ENCODE measurements around the gene TEK.
"Not testable (repeated sequence)": the region's sequence is repeated elsewhere in the genome, so short reads cannot be mapped to it uniquely, and the experiment has no call there.

TEK gene

DNA sequence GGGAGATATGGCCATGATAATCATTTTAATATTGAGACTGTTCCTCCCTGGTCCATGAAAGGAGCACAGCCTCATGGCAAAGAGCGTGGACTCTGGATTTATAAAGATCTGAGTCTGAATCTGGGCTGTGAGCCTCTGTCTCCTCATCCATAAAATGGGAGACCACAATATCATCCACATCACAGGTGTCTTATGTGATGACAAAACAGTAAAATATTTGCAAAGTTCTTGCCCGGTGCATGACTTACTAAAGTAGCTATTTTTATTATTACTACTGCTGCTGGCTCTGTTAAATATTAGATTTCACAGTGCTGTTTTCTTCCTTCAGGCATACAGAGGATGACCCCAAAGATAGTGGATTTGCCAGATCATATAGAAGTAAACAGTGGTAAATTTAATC, 74.1 kb downstream of the TEK start:
- no peak for DNase-seq

- DNase-seq = no peak
Measured at GRCh38 chr9:27183701-27184100, 74.7 kb downstream of the TEK start.

DNA sequence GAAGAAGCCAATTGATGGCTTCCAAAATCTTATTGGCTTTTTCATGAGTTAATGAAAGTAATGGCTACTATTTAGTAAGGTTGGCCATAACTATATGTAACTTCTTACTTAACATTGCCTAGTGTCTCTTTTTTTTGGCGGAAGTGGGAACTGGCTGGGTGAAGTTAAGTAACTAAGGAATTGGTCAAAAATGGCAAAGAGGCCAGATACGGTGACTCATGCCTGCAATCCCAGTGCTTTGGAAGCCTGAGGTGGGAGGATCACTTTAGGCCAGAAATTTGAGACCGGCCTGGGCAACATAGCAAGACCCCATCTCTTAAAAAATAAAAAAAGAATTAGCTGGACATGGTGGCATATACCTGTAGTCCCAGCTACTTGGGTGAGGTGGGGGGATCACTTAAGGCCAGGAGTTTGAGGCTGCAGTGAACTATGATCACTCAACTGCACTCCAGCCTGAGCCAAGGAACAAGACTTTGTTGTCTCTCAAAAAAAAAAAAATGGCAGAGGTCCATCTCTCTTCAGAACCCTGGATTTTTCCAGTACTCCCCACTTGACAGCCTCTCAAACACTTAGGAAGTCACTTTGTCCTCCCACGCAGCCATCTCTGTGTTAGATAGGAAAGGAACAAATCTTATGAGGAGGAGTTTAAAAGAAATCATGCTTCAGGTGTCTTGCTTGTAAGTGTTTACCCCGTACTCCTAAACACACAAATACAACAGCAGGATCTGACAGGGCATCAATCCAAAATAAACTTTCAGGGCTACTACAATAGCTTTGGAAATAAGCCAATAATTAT, 75.7 kb downstream of the TEK start:
- DNase-seq = no peak

DNA sequence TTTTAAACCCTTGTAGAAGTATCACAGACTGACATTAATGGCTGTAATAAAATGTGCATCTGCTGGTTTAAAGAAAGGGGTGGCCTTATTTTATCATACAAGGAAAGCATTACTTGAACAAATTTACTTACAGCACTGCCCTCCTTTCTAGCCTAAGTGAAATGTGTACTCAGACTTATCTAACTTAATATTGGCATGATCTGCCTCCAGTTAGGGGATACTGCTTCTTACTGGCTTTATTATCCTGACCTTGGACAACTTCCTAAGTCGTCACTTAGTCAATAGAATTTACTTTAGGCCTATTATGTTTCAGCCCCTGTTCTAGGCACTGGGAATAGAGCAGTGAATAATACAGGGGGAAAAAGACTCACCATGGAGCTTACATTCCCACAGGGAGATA, 79.4 kb downstream of the TEK start:
- DNase-seq = no peak

- no peak for DNase-seq
Measured at GRCh38 chr9:27189426-27189825, 80.4 kb downstream of the TEK start.

DNA sequence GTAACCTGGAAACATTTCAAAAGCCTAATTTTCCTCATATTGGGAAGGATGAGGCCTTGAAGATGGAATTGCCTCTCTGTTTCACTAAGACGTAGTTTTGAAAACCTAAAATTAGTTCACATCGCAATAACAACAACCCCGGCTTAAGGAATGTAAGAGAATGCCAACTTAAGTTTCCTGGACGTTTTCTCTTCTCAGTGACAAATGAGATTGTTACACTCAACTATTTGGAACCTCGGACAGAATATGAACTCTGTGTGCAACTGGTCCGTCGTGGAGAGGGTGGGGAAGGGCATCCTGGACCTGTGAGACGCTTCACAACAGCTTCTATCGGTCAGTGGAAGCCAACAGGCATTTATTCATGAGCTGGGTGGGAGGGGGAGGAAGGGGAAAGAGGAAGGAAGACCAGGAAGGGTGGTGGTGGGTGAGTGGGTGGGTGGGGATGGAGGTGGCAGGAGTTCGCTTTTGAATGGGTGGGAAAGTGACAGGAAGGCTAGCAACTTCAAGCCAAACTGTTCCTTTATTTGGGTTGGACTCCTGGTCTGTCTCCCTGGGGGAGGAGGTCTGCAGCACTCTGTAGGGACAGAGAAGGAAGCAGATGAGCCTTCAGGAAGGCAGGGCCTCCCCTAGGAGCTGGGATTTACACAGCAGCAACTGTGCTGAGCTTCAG, 83.4 kb downstream of the TEK start:
- DNase-seq = no peak

GRCh38 chr9:27193886-27194285, 84.9 kb downstream of the TEK start:
- DNase-seq = no peak

- no peak for DNase-seq
Measured at GRCh38 chr9:27194401-27195091, 85.5 kb downstream of the TEK start.

- no peak for DNase-seq
Measured at GRCh38 chr9:27195191-27195590, 86.2 kb downstream of the TEK start.

- no peak for DNase-seq
Measured at GRCh38 chr9:27196383-27196782, 87.4 kb downstream of the TEK start.

DNA sequence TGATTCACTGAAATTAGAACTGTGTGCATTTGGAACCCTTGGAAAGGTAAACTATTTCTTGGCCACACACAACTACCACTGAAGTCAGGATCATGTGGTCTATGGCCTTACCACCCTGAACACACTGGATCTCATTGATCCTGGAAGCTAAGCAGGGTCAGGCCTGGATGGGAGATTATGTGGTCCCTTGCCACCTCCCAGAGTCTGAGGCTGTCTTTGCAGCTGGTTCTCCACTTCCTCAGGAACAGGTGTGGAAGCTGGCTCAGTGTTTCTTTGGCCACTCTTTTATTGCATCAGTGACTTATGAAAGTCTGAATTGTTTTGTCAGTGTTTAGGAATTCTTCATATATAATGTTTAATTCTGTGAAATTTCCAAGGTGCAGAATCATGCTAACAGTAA, 89.2 kb downstream of the TEK start:
- no peak for DNase-seq

DNA sequence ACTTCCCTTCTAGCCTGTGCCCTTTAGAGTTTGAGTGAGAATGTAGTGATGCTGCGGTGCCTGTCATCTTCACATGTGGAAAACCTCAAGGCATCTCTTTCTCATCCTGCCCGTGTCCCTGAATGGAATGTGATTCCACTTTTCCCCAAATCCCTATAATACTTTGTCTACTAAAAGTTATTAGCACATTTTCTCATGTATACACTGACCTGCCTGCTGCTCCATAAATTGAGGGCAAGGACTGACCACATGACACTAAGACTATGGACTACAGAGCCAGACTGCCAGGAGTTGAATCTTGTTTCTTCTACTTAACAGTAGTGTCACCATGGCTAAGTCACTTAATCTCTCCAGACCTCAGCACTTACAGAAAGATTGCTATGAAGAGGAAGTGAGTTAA, 93.0 kb downstream of the TEK start:
- DNase-seq = no peak

- DNase-seq = no peak
Measured at GRCh38 chr9:27203783-27204182, 94.8 kb downstream of the TEK start.

DNA sequence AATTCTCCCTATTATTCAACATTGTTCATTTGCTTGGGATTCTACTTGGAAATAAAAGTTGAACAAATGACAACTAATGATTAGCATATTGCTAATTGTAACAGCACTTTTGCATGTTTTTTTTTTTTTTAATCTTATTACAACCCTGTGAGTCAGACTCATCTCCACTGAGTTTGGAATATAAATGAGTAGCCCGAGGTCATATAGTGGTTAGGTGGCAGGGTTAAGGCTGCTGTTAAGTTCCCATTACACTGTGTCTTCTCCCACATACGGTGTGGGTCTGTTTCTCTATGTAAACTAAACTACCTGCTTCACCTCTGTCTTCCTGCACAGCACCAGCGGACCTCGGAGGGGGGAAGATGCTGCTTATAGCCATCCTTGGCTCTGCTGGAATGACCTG, 95.6 kb downstream of the TEK start:
- no peak for DNase-seq

DNA sequence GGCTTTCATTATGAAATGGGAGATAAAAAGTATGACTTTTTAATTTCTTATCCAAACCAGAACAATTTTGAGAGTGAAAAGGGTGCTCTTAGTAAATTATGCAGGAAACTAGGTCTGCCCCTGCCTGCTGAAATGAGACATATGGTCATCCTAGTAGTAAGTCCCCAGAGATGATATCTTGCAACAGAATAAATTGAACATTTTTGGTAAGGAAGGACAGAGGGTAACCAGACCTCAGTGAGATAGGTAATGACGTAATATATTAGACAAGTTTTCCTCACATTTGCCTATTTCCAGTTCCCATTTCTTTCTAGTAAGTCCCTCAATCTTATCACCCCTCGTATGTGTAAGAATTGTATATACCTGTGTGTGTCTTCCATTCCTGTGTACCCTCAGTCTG, 96.2 kb downstream of the TEK start:
- DNase-seq = no peak

DNA sequence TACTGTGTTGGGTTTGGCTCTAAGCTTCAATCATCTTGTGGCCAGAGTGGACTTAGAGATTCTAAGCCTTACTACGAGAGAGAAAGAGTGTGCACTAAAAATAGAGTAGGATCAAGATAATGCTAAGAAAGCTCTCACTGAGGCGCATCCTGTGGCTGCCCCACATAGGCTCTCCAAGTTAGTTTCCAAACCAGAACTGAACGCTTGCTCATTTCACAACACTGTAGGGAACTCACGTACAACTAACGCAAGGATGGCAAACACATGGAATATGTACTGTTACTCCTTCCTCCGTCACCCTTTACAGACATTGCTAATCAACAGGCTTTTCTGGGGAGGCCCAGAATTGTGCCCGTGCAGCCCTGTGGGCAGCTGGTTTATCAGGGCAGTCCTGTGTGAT, 97.0 kb downstream of the TEK start:
- DNase-seq = no peak

DNA sequence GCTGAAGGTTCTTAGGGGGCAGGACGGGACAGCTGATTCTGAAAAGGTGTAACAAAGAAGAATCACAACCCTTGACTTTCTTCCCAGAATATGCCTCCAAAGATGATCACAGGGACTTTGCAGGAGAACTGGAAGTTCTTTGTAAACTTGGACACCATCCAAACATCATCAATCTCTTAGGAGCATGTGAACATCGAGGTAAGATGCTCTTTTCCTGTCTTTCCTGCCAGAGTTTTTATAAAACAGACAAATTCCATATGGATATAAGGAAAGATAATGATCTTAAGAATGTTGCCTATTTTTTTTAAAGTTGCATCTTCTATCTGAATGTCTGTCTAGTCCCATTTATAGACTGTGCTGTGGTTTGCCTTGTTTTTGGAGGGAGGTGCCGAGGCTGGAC, 100.0 kb downstream of the TEK start:
- no peak for DNase-seq

DNA sequence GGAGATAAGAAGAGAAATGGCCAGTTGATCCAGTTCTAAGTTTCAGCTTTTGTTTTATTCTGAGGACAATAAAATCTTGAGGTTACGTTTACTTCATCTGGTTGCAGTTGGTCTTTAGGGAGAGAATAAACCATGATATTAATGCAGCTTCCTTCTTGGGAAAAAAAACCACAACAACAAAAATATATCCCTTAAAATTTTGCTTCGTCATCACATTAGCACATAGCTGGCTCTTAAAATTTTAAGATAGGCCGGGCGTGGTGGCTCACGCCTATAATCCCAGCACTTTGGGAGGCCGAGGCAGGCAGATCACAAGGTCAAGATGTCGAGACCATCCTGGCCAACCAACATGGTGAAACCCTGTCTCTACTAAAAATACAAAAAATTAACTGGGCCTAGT, 101.6 kb downstream of the TEK start:
- no peak for DNase-seq

DNA sequence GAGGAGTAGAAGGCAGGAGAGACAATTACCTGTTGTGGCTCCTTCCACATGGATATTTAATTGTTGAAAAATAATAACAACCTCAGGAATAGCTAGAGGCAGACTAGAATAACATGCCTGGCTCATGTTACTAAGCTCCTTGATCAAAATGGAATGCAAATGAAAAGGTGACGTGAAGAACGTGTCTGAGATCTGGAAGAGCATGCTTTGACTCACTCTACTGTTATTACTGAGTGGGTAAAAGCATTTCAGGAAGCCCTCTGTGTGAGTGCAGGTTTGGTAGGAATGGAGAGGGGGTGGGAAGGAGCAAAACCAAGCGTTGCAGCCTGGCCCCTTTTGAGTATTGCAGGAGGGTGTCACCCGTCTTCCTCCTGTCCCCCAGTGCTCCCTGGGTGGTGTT, 103.2 kb downstream of the TEK start:
- DNase-seq = no peak

DNA sequence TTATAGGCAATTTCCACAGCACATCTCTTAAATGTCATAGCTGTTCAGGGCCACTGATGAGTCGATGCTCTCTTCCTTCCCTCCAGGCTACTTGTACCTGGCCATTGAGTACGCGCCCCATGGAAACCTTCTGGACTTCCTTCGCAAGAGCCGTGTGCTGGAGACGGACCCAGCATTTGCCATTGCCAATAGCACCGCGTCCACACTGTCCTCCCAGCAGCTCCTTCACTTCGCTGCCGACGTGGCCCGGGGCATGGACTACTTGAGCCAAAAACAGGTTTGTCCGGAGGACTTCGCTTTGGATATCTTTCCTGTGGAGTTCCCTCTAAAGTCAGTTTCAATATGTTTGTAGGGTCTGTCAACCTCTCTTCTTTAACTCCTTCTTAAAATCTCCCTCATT, 103.6 kb downstream of the TEK start:
- DNase-seq = no peak

DNA sequence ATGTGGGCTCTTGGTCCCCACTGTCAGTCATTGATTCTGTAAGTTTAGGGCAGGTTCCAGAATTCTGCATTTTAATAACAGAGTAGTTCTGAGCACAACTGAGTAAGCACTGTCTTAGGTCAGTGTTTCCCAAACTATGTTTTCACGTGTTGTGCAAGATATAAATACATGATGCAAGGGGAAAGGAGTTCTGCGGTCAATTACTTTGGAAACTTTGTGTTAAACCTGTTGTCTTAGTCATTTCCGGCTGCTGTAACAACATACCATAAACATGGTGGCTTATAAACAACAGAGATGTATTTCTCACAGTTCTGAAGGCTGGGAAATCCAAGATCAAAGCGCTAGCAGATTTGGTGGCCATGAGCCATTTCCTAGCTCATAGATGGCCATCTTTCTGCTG, 118.2 kb downstream of the TEK start:
- no peak for DNase-seq

- not testable (repeated sequence) for DNase-seq
Measured at GRCh38 chr9:27239648-27240047, 130.6 kb downstream of the TEK start.

DNA sequence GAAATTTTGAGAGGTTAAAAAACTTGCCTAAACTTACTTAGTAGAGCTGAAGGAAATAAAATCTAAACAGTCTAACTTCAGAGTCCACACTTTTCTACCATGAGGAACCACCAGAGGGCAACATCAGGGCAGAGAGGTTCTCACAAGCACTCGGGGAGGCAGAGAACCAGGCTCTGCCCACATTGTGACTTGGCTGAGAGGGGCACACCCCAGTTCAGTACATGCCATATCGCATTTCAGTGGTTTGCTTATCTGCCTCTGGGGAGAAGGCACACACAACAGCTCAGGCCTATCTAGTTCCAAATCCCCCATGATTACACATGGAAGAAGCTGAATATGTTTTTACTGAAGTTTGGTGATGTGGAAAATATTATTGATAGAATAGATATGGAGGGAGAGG, 138.7 kb downstream of the TEK start:
- DNase-seq = no peak

DNA sequence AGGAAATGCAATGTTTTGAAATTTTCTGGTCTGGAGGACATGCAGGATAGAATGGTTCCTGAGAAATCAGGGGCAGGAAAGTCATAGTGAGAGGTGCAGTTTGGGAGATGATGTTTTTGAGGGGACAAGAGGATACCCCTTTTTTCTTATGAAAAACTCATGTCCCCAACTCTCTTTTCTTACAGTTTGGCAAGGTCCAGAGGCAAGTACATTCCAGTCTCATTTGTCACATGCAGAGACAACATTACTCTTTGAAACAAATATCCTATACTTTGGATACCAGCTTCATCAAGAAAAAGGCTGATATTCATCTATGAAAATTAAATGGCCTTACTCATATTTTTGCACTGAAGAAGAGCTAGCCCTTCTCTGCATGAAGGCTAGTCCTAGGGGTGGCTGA, 139.7 kb downstream of the TEK start:
- DNase-seq = no peak

Data from NK-92 treated with Interleukin-12 subunit alpha and Interleukin-12 subunit beta, amount 100 ng/mL, for 24 hours (cell line).